MM.1S (cell line): ENCODE measurements around the gene KRTAP10-6.

Source experiments
- DNase-seq: peaks from one replicate; pipeline ENCODE4 v3.0.0-alpha.2; 2015
- H2AFZ ChIP-seq: fragments of 300-600 bp; sonication (generic); 2 replicates; pipeline ENCODE4 v1.6.0; 2016; ENCODE audit warnings: antibody characterized with exemption, low read length
- H3F3A ChIP-seq: fragments of 300-600 bp; sonication (generic); 2 replicates; pipeline ENCODE4 v1.6.1; 2016; ENCODE audit warnings: mild to moderate bottlenecking, antibody characterized with exemption, low read length, moderate library complexity, mixed read lengths; ENCODE audit not compliant: insufficient read depth
- H3K27ac ChIP-seq: fragments of 300-600 bp; sonication (generic); 2 replicates; pipeline ENCODE4 v1.5.1; 2016; ENCODE audit warnings: mild to moderate bottlenecking, low read length
- H3K27me3 ChIP-seq: fragments of 300-600 bp; sonication (generic); replicated peaks from 2 replicates; pipeline ENCODE4 v1.6.0; 2016; ENCODE audit warnings: low read length; ENCODE audit not compliant: insufficient read depth
- H3K36me3 ChIP-seq: fragments of 300-600 bp; sonication (generic); replicated peaks from 2 replicates; pipeline ENCODE4 v1.6.1; 2016; ENCODE audit warnings: mild to moderate bottlenecking, low read length, mixed read lengths; ENCODE audit not compliant: insufficient read depth
- H3K4me1 ChIP-seq: fragments of 300-600 bp; sonication (generic); 2 replicates; pipeline ENCODE4 v1.6.1; 2016; ENCODE audit warnings: low read length, mixed read lengths
- H3K4me2 ChIP-seq: fragments of 300-600 bp; sonication (generic); 2 replicates; pipeline ENCODE4 v1.6.0; 2016; ENCODE audit warnings: low read depth, low read length
- H3K4me3 ChIP-seq: fragments of 300-600 bp; sonication (generic); 2 replicates; pipeline ENCODE4 v1.5.1; 2016; ENCODE audit warnings: low read length, mixed read lengths
- H3K79me2 ChIP-seq: fragments of 300-600 bp; sonication (generic); 2 replicates; pipeline ENCODE4 v1.6.1; 2016; ENCODE audit warnings: mixed run types, low read length, mixed read lengths
- H3K9ac ChIP-seq: fragments of 300-600 bp; sonication (generic); 2 replicates; pipeline ENCODE4 v1.6.1; 2016; ENCODE audit warnings: low read length, mixed read lengths
- H3K9me2 ChIP-seq: fragments of 300-600 bp; sonication (generic); replicated peaks from 2 replicates; pipeline ENCODE4 v1.6.1; 2016; ENCODE audit warnings: mild to moderate bottlenecking, low read length, mixed read lengths; ENCODE audit not compliant: insufficient read depth
- H3K9me3 ChIP-seq: fragments of 300-600 bp; sonication (generic); replicated peaks from 2 replicates; pipeline ENCODE4 v1.6.1; 2016; ENCODE audit warnings: mild to moderate bottlenecking, low read length, mixed read lengths; ENCODE audit not compliant: insufficient read depth
- H4K20me1 ChIP-seq: fragments of 300-600 bp; sonication (generic); 2 replicates; pipeline ENCODE4 v1.6.1; 2016; ENCODE audit warnings: mild to moderate bottlenecking, low read length, moderate library complexity, mixed read lengths; ENCODE audit not compliant: insufficient read depth
- CTCF ChIP-seq: fragments of 300-600 bp; sonication (generic); IDR thresholded peaks from 2 replicates; pipeline ENCODE4 v1.5.1; 2016; ENCODE audit warnings: antibody characterized with exemption, low read length, mixed read lengths
- EZH2 ChIP-seq: fragments of 300-600 bp; sonication (generic); optimal IDR thresholded peaks from 2 replicates; pipeline ENCODE3; 2017; ENCODE audit warnings: low read depth, mild to moderate bottlenecking, antibody characterized with exemption, low read length, mixed read lengths
- EZH2phosphoT487 ChIP-seq: fragments of 300-600 bp; sonication (generic); IDR thresholded peaks from 2 replicates; pipeline ENCODE4 v1.6.1; 2018; ENCODE audit warnings: antibody characterized with exemption, low read length

The KRTAP10-6 gene

GRCh38 chr21:44569861-44570517, 22.3 kb downstream of the KRTAP10-6 start:
- Histone ChIP-seq H3K9me2 (no peaks in the 10 kb centered on the region), H3K4me1 (no peaks in the 10 kb centered on the region), H3K27ac (no peak overlapping the region), H3K4me2 (no peak overlapping the region), H3F3A (no peaks in the 10 kb centered on the region), H3K4me3 (no peak overlapping the region), H2AFZ (no peak overlapping the region), H4K20me1 (no peaks in the 10 kb centered on the region), H3K9me3 (no peaks in the 10 kb centered on the region), H3K9ac (no peak overlapping the region), H3K36me3 (no peaks in the 10 kb centered on the region), H3K27me3 (peaks cover 94% of the 10 kb centered on the region), H3K79me2 (no peaks in the 10 kb centered on the region)
- TF ChIP-seq EZH2phosphoT487 (no peak), CTCF (no peak), EZH2 (no peak)
- no peak for DNase-seq

GRCh38 chr21:44568667-44569556, 23.4 kb downstream of the KRTAP10-6 start:
- Histone ChIP-seq H3K27ac (no peak overlapping the region), H3K27me3 (peaks cover 96% of the 10 kb centered on the region), H3K4me1 (no peaks in the 10 kb centered on the region), H3F3A (no peaks in the 10 kb centered on the region), H3K9me3 (no peaks in the 10 kb centered on the region), H3K9me2 (no peaks in the 10 kb centered on the region), H4K20me1 (no peaks in the 10 kb centered on the region), H3K79me2 (no peaks in the 10 kb centered on the region), H3K36me3 (no peaks in the 10 kb centered on the region), H3K4me2 (no peak overlapping the region), H3K9ac (no peak overlapping the region), H2AFZ (no peak overlapping the region), H3K4me3 (no peak overlapping the region)
- TF ChIP-seq EZH2phosphoT487, result no peak
- TF ChIP-seq EZH2, result no peak
- no peak for TF ChIP-seq CTCF
- DNase-seq, result no peak

- no peaks in the 10 kb centered on the region for H3K4me1 ChIP-seq
These were observed 24.0 kb downstream of the KRTAP10-6 start for GRCh38 chr21:44568261-44568660.

More at GRCh38 chr21:44568261-44568660, 24.0 kb downstream of the KRTAP10-6 start:
- H3K27me3 ChIP-seq, result peaks cover 99% of the 10 kb centered on the region
- H3K4me2 ChIP-seq, result no peak overlapping the region
- no peaks in the 10 kb centered on the region for H3K9me3 ChIP-seq
- no peak overlapping the region for H3K9ac ChIP-seq
- H3K4me3 ChIP-seq, result no peak overlapping the region
- TF ChIP-seq CTCF, result no peak
- TF ChIP-seq EZH2, result no peak
- no peak for TF ChIP-seq EZH2phosphoT487
- no peaks in the 10 kb centered on the region for H3K79me2 ChIP-seq
- H3F3A ChIP-seq, result no peaks in the 10 kb centered on the region
- no peak overlapping the region for H3K27ac ChIP-seq
- H4K20me1 ChIP-seq, result no peaks in the 10 kb centered on the region
- no peak overlapping the region for H2AFZ ChIP-seq
- no peaks in the 10 kb centered on the region for H3K36me3 ChIP-seq
- DNase-seq, result no peak
- no peaks in the 10 kb centered on the region for H3K9me2 ChIP-seq
